GM10266 (cell line): ENCODE results near the gene RAET1G.
"Not testable (repeated sequence)": the region's sequence is repeated elsewhere in the genome, so short reads cannot be mapped to it uniquely, and the experiment has no call there.

Source experiments
- DNase-seq: peaks from one replicate; pipeline ENCODE4 v3.0.0; 2012; ENCODE audit errors: extremely low spot score
- TF ChIP-seq, protein P1 (sequence below): IDR thresholded peaks from 2 replicates; pipeline ENCODE4 v1.5.1; 2012; ENCODE audit warnings: mild to moderate bottlenecking, low read depth; ENCODE audit not compliant: control insufficient read depth, insufficient read depth; ENCODE audit errors: missing control alignments

The RAET1G gene

DNA sequence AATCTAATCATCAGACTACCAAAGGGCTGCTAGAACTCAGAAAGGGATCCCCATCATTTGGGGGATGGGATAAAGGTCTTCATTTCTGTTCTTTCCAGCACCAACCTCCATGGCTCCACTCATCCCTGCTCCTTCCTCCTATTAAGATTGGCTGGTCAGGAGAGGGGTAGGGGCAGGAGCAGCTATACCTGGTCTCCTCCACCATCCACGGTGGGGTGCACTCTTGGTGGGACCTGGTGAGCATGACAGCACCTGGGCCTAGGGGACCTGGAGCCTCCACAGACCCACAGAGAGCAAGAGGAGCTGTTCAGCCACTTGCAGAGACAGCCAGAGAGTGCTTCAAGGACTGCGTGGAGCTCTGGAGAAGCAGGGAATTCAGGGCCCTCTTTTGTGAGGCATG, 12.7 kb upstream of the RAET1G start:
- TF ChIP-seq, protein P1, sequence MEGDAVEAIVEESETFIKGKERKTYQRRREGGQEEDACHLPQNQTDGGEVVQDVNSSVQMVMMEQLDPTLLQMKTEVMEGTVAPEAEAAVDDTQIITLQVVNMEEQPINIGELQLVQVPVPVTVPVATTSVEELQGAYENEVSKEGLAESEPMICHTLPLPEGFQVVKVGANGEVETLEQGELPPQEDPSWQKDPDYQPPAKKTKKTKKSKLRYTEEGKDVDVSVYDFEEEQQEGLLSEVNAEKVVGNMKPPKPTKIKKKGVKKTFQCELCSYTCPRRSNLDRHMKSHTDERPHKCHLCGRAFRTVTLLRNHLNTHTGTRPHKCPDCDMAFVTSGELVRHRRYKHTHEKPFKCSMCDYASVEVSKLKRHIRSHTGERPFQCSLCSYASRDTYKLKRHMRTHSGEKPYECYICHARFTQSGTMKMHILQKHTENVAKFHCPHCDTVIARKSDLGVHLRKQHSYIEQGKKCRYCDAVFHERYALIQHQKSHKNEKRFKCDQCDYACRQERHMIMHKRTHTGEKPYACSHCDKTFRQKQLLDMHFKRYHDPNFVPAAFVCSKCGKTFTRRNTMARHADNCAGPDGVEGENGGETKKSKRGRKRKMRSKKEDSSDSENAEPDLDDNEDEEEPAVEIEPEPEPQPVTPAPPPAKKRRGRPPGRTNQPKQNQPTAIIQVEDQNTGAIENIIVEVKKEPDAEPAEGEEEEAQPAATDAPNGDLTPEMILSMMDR: no peak
- DNase-seq: no peak

DNA sequence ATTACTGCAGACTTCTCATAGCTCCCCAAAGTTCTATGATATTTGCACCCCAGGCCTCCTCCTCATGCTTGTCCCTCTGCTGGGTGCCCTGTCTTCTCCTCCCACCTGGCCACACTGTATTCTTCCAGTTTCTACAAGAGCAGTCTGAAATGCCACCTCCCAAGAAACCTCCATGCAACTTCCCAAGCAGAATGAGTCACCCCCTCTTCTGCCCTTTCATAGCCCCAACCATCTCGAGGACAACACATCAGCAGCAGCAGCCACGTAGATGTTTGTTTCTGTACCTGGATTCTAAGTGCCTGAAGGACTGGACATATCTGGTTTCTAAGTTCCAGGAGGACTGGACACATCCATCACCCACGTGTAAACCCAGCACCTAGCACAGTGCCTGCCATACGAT, 12.3 kb upstream of the RAET1G start:
- TF ChIP-seq, protein P1: no peak
- no peak for DNase-seq

DNA sequence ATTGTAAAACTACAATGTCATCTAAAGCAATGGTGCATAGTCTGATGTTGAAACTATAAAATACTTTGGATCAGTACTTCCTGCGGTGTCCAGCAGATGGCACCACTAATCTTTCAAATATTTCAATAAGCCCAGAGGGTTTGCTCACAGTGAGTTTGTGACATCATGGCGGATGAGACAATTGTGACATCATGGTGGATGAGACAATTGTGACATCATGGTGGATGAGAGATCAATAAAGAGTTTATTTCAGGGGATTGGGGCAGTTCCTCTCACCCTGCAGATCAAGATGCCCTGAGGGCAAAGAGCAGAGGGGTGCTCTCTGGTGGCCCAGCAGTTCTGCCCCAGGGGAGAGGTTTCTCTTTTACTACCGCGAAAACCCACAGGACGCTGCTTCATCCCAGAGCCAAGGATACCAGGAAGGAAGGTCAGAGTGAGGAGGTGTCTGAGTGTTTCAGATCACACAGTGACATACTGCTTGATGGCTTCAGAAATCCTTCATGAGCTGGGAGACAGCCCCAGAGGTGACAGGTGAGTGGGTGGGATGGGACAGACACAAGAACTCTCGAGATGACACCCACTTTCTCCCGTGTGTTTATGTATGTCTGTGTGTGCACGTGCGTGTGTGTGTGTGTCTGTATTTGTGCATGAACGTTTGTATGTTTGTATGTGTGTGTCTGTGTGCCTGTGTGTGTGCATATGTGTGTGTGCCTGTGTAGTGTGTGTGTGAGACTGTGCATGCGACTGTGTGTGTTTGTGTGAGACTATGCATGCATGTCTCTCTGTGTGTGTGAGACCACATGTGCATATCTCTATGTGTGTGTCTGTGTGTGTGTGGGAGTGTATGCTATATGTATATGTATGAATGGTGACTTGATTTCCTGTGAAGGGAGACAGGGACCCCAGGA, 11.6 kb upstream of the RAET1G start:
- TF ChIP-seq, protein P1: peak; percentile 66
- peak; percentile 57 for DNase-seq

DNA sequence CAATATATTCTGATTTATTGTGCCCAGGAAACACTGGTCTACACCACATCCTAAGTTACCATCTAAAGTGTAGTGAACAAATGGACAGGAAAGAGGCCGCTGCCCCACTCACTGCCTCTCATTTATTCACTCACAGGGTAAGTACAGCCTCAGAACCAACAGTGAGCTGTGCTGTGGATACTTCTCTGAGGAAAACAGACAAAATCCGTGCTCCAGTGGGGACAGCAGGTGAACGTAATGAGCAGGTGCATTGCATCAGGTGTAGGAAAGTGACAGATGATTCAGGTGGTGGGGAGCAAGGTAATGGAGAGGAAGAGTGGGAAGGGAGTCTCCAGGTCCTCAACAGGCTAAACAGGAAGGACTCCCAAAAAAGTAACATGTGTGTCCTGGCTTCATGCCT, 10.5 kb upstream of the RAET1G start:
- no peak for DNase-seq

DNA sequence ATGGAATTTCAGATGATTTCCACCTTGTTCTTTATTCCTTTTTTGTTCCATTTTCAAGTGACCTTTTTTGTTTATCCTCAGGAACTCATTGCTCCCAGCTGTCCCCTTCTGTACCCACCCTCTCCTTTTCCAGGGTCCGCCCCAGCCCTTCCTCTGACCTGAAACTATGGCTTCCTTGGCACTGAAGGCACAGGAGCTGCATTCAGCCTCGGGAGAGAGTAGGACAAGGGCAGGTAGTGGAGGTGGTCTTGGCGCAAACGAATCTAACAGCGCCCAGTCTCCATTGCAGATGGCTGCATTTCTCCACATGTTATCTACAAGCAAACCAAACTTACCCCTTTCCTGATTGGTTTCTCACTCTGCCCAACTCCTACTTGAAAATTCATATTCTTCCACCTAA, 10.1 kb upstream of the RAET1G start:
- DNase-seq: no peak
- TF ChIP-seq, protein P1: no peak

More for the DNA sequence above, 10.5 kb upstream of the RAET1G start:
- TF ChIP-seq, protein P1: no peak

DNA sequence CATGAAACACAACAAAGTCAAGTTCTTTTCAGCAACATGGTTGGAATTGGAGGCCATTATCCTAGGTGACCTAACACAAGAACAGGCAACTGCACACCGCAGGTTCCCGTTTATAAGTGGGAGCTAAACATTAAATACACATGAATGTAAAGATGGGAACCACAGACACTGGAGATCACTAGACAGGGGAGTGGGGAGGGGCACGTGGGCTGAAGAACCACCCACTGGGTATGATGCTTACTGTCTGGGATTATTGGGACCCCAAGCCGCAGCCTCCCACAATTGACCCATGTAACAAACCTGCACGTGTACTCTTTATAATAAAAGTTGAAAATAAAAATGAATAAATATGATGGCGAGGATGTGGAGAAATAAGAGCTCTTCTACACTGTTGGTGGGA, 8.6 kb upstream of the RAET1G start:
- TF ChIP-seq, protein P1: no peak
- DNase-seq: no peak

DNA sequence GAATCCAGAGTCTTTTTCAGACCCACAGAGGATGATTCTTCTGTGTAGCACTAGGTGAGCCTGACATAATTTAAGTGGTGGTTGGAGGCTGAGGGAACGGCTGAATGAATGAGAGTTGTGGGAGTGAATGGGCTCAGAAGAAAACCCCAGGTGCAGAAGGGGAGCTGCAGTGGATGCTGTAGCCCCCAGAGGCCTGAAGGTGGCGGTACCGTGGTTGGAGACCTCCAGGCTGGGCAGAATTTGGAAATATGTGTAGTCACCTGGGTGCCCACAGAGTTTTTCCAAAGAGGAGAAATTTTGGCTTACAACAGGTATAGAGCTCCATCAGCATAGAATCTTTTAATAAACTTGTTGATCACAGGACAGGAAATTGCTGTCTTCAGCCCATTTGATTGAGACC, 6.5 kb upstream of the RAET1G start:
- DNase-seq: no peak
- TF ChIP-seq, protein P1: peak; percentile 35

DNA sequence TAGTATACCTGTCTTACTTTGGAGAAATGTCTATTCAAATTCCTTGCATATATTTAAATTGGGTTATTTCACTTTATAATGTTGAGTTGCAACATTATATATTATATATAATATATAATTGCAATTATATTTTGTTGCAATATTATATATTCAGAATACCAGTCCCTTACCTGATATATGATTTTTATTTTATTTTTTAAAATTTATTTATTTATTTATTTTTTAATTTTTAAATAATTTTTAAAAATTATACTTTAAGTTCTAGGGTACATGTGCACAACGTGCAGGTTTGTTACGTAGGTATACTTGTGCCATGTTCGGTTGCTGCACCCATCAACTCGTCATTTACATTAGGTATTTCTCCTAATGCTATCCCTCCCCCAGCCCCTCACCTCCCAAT, 4.1 kb upstream of the RAET1G start:
- DNase-seq: not testable (repeated sequence)
